Measurements from ENCODE around the gene GPR26. TPM values are rescaled to one million over a fixed set of nuclear protein-coding genes. Genes with fewer than 3 reads are reported as not detected.

The GPR26 gene, protein sequence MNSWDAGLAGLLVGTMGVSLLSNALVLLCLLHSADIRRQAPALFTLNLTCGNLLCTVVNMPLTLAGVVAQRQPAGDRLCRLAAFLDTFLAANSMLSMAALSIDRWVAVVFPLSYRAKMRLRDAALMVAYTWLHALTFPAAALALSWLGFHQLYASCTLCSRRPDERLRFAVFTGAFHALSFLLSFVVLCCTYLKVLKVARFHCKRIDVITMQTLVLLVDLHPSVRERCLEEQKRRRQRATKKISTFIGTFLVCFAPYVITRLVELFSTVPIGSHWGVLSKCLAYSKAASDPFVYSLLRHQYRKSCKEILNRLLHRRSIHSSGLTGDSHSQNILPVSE
- total RNA-seq (not detected in 2 replicates), polyA plus RNA-seq (not detected in 2 replicates), polyA minus RNA-seq (not detected in 2 replicates)
- not detected for total RNA-seq (2013)

DNA sequence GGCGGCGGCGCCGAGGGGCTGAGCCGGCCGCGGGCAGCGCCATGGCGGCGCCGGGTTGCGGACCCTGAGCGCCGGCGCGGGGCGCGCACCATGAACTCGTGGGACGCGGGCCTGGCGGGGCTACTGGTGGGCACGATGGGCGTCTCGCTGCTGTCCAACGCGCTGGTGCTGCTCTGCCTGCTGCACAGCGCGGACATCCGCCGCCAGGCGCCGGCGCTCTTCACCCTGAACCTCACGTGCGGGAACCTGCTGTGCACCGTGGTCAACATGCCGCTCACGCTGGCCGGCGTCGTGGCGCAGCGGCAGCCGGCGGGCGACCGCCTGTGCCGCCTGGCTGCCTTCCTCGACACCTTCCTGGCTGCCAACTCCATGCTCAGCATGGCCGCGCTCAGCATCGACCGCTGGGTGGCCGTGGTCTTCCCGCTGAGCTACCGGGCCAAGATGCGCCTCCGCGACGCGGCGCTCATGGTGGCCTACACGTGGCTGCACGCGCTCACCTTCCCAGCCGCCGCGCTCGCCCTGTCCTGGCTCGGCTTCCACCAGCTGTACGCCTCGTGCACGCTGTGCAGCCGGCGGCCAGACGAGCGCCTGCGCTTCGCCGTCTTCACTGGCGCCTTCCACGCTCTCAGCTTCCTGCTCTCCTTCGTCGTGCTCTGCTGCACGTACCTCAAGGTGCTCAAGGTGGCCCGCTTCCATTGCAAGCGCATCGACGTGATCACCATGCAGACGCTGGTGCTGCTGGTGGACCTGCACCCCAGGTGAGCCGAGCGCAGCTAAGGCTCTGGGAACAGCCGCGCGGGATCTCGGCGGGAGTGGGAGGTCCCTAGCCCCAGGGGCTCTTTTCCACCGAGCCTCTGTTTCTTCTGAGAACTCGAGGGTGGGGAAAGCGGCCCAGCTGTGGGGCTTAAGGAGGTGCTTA, at the start of gene GPR26:
Gene GPR26 (plus strand): TSS at position 38 of the 919 bp plus-strand sequence. CDS start 53 bp downstream, at position 91.
- no peak within 1 kb of the TSS for H3K27ac Mint-ChIP-seq
- DNase-seq (no peak), ATAC-seq (ENCODE audit: low read depth) (no peak)
- Histone ChIP-seq H3K4me1 (ENCODE audit: control insufficient read depth in 2 of 2, insufficient read depth in 2 of 2, low read length in 2 of 2) (no peaks in the 10 kb centered on the region), H3K4me3 (ENCODE audit: control extremely low read depth in 1 of 5, extremely low read depth in 1 of 5, insufficient read depth in 1 of 5, low read depth in 2 of 5, low read length in 4 of 5) (no peak within 1 kb of the TSS), H3K27me3 (replicated peaks in 1 of 4; ENCODE audit: control extremely low read depth in 1 of 4, control insufficient read depth in 3 of 4, insufficient read depth in 4 of 4, low read length in 3 of 4) (peaks cover 0 to 11% (median 1%) of the 10 kb centered on the region in 4 experiments), H3K9me3 (ENCODE audit: control extremely low read depth in 1 of 3, control insufficient read depth in 2 of 3, insufficient read depth in 1 of 3, low read length in 2 of 3) (peaks cover 0 to 18% (median 3%) of the 10 kb centered on the region in 3 donors), H3K9ac (ENCODE audit: low read length) (no peak within 1 kb of the TSS), H3K4me2 (replicated peaks; ENCODE audit: low read depth, low read length, poor library complexity, severe bottlenecking) (no peak within 1 kb of the TSS), H2AFZ (ENCODE audit: insufficient read depth, low read depth, low read length, poor library complexity, severe bottlenecking) (no peak within 1 kb of the TSS), H4K20me1 (ENCODE audit: control insufficient read depth, insufficient read depth, low read length, poor library complexity, severe bottlenecking) (no peaks in the 10 kb centered on the region), H3K36me3 (replicated peaks in 1 of 2; ENCODE audit: control extremely low read depth in 1 of 2, control insufficient read depth in 1 of 2, extremely low read depth in 1 of 2, insufficient read depth in 2 of 2, low read length in 1 of 2) (no peaks in the 10 kb centered on the region), H3K27ac (ENCODE audit: low read length in 2 of 2) (no peak within 1 kb of the TSS), H3K79me2 (ENCODE audit: control insufficient read depth, insufficient read depth, low read length) (no peaks in the 10 kb centered on the region)
- 45% methylated on average over 99 of the region's 101 CpGs for WGBS (ENCODE audit: insufficient coverage)
- no peaks in the 10 kb centered on the region for H3K4me1 Mint-ChIP-seq
- ChIA-PET CTCF (no interaction called here), POLR2A (no interaction called here)
- peaks cover 50% of the 10 kb centered on the region for H3K27me3 Mint-ChIP-seq
- intact Hi-C loops (cut with micrococcal nuclease), result no loop called here
- H3K9me3 Mint-ChIP-seq (ENCODE audit: insufficient read depth), result peaks cover 2% of the 10 kb centered on the region
- H3K4me3 Mint-ChIP-seq, result no peak within 1 kb of the TSS
- no peak for TF ChIP-seq EZH2 (IDR thresholded peaks at IDR 0.05; ENCODE audit: borderline replicate concordance, insufficient read depth, low read depth, low read length, poor library complexity, severe bottlenecking)
- TF ChIP-seq, protein P1, sequence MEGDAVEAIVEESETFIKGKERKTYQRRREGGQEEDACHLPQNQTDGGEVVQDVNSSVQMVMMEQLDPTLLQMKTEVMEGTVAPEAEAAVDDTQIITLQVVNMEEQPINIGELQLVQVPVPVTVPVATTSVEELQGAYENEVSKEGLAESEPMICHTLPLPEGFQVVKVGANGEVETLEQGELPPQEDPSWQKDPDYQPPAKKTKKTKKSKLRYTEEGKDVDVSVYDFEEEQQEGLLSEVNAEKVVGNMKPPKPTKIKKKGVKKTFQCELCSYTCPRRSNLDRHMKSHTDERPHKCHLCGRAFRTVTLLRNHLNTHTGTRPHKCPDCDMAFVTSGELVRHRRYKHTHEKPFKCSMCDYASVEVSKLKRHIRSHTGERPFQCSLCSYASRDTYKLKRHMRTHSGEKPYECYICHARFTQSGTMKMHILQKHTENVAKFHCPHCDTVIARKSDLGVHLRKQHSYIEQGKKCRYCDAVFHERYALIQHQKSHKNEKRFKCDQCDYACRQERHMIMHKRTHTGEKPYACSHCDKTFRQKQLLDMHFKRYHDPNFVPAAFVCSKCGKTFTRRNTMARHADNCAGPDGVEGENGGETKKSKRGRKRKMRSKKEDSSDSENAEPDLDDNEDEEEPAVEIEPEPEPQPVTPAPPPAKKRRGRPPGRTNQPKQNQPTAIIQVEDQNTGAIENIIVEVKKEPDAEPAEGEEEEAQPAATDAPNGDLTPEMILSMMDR (IDR thresholded peaks at IDR 0.05), result no peak

All from B cell (primary cell).